Hematopoietic multipotent progenitor cell treated with erythropoietin and hydrocortisone succinate and interleukin-3 and kit ligand, for 17 days (in vitro differentiated cells): ENCODE measurements around the gene TUBB2A.
"Not testable (repeated sequence)": the region's sequence is repeated elsewhere in the genome, so short reads cannot be mapped to it uniquely, and the experiment has no call there.

Experiments
- DNase-seq: peaks from one replicate; pipeline ENCODE4 v3.0.0-alpha.2; 2015; ENCODE audit warnings: low spot score

TUBB2A gene

GRCh38 chr6:3179945-3180344 lies 22.6 kb upstream of the TUBB2A start:
- DNase-seq: not testable (repeated sequence)

- DNase-seq: not testable (repeated sequence)
Observed at GRCh38 chr6:3178666-3179065, 21.3 kb upstream of the TUBB2A start.

- no peak for DNase-seq
Observed at GRCh38 chr6:3176562-3177355, 19.4 kb upstream of the TUBB2A start.

DNA sequence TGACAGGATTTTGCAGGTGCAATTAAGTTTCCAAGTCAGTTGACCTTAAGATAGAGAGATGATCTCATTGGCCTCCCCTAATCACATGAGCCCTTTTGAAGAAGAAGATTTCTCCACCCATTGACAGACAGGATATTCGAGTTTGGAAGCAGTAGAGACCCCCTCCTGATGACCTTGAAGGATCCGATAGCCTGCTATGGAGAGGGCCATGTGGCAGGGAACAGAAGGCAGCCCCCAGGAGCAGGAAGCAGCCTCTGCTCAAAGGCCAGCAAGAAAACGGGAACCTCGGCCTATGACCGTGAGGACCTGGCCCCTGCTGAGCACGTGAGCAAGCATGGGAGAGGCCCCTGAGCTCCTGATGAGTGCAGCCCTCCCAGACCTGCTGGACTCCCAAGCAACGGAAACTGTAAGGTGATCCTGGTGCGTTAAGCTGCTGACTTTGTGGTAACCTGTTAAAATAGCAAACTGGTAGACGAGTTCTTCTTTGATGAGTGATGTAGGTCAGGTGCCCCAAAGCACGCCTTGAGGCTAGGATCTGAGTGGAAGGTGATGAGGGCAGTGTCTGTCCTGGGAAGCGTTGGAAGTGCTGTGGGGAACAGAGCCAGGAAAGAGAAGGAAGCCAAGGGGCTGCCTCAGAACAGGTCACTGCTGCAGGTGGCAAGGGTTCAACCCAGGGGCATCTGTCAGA lies 18.5 kb upstream of the TUBB2A start:
- no peak for DNase-seq

GRCh38 chr6:3173636-3174089 lies 16.3 kb upstream of the TUBB2A start:
- not testable (repeated sequence) for DNase-seq

- DNase-seq: not testable (repeated sequence)
Observed at GRCh38 chr6:3172789-3173188, 15.4 kb upstream of the TUBB2A start.

- not testable (repeated sequence) for DNase-seq
Observed at GRCh38 chr6:3171313-3172175, 14.2 kb upstream of the TUBB2A start.

DNA sequence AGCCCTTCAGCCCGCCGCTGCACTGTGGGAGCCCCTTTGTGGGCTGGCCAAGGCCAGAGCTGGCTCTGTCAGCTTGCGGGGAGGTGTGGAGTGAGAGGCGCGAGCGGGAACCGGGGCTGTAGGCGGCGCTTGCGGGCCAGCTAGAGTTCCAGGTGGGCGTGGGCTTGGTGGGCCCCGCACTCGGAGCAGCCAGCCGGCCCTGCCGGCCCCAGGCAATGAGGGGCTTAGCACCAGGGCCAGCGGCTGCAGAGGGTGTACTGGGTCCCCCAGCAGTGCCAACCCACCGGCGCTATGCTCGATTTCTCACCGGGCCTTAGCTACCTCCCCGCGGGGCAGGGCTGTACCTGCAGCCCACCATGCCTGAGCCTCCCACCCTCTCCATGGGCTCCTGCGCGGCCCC lies 13.3 kb upstream of the TUBB2A start:
- DNase-seq: not testable (repeated sequence)

DNA sequence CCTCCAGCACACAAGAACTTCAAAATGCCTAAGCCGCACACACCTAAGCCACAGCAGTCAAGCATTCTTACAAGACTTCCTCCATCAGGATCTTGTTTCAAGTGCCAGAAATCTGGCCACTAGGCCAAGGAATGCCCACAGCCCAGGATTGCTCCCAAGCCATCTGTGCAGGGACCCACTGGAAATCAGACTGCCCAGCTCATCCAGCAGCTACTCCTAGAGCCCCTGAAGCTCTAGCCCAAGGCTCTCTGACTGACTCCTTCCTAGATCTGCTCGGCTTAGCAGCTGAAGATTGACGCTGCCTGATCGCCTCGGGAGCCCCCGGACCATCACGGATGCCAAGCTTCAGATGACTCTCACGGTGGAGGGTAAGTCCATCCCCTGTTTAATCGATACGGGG lies 10.7 kb upstream of the TUBB2A start:
- not testable (repeated sequence) for DNase-seq

GRCh38 chr6:3166535-3167225 lies 9.3 kb upstream of the TUBB2A start:
- not testable (repeated sequence) for DNase-seq

DNA sequence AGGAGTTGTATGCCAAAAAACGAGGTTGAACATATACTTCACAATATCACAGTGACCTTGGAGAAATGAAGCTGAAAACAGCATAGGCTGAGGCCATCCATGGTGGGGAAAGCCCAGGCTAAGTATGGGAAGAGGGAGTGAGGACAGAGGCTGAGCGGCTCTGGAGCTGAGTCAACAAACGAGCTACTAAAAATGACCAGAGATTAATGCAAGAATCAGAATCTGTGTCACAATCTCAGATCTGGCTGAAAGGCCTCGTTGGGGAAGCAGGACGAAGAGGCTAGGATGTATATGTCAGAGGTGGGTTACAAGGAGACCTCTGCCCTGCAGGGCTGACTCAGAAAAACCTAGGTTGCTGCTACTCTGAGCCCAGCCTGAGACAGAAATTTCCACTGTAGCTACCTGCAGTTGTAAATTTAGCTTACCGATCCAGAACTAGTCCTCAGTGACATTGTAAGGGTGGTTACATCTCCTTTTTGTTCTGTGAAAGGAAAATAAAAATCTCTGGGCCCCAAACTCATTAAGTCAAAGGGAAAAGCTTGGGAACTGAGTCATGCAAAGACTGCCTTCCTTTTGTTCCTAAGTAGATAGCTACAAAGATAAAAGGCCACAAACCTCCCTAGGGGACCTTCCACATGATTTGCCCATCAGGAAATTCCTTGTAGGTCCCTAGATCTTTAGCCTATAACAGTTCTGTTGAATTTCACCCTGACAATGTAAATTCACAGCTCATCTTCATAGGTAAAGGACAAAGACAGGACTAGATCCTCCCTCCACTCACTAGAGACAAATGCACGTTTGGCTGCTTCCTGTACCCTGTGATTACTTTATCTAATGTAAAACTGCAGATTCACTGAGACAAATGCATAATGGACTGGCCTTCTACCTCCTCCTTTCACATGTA lies 8.5 kb upstream of the TUBB2A start:
- DNase-seq: no peak

GRCh38 chr6:3164388-3164787 lies 7.0 kb upstream of the TUBB2A start:
- DNase-seq: no peak

- no peak for DNase-seq
Observed at GRCh38 chr6:3163248-3163594, 5.9 kb upstream of the TUBB2A start.

GRCh38 chr6:3162565-3163247 lies 5.4 kb upstream of the TUBB2A start:
- DNase-seq: peak; percentile 68

DNA sequence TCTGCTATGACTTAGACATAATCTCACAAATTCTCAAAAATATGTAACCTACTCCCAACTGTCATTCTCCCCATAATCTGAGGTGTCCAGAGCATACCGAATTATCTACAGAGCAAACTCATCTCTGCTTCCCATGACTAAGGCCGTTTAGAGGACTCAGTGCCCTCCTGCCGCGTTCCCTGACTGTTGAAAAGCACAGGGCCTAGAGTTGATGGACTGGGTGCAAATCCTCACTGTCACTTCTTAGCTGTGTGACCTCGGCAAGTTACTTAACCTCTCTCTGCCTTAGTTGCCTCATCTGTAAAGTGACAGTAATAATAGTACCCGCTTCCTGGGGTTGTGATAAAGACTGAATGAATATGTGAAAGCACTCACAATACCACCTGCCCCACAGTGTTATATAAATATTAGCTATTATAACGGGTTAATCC lies 4.7 kb upstream of the TUBB2A start:
- peak; percentile 59 for DNase-seq

GRCh38 chr6:3159805-3160781 lies 2.7 kb upstream of the TUBB2A start:
- peak; percentile 86 for DNase-seq

- peak; percentile 73 for DNase-seq
Observed at GRCh38 chr6:3156184-3157130, 887 bp downstream of the TUBB2A start.

DNA sequence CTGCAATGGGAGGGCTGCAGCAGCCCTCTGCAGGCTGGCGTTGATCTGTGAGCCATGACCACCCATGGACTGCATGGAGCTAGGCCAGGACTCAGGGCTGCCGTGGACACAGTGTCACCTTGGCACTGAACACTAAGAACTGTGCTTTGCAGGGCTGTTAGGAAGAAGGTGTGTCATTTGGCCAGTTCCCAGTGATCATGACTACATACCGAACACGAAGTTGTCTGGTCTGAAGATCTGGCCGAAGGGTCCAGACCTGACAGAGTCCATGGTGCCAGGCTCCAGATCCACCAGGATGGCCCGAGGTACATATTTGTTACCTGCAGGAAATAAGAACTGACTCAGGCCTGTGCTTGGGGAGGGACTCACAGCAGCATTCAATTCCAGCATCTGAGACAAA lies 1.9 kb downstream of the TUBB2A start:
- DNase-seq: not testable (repeated sequence)
